Measurements from ENCODE around the gene IQCH. TPM values are rescaled to one million over a fixed set of nuclear protein-coding genes. Genes with fewer than 3 reads are reported as not detected.

The IQCH gene
- polyA plus RNA-seq, 3 donors = 0.35 to 0.90 (median 0.45) TPM

GRCh38 chr15:67524235-67524634 lies 269.6 kb downstream of the IQCH start:
- no peak overlapping the region for H3K27ac ChIP-seq (ENCODE audit: low read depth, low read length)

DNA sequence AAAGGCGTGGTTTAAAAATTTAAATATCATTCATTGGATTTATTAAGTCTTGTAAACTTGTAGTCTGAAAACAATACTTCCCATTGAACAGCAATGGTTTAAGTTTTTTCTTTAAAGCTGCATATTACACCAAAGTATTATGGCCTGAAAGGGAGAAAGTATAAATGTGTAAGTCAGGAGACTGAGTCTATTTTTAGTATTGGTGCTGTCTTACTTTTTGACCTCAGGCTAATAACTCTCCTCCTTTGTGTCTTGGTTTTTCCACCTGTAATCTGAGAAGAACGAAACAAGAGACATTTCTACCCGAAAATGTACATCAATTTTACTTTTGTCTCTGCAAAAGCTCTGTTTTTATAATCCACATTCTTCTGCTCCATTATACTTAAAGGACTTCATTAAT lies 273.9 kb downstream of the IQCH start:
- no peak overlapping the region for H3K27ac ChIP-seq (ENCODE audit: low read depth, low read length)
- 95 to 99% (median 98%) methylated on average over 3 of the region's 3 CpGs for WGBS, 3 donors

GRCh38 chr15:67531379-67531914 lies 276.9 kb downstream of the IQCH start:
- H3K27ac ChIP-seq (ENCODE audit: low read depth, low read length) = no peak overlapping the region
- WGBS, 3 donors = 56 to 88% (median 60%) methylated on average over 3 of the region's 3 CpGs

DNA sequence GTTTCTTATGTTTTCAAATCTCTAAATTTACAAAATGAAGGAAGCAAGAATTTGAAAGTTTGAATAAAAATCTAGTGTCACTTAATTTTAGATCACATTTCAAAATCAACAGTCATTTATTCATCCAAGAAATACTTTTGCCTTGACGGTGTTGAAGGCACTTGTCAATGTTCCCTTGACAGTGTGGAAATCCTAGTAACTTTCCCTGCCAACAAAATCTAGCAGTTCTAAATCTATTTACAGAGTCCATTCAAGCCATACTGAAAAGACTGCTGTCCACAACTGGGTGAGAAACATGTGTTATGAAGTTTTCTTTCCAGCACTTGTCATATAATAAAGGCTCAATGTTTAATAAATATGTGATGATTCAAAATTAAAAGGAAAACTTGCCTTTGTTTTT lies 279.3 kb downstream of the IQCH start:
- no peak overlapping the region for H3K27ac ChIP-seq (ENCODE audit: low read depth, low read length)
- WGBS, 3 donors = 64 to 91% (median 83%) methylated on average over 1 of the region's 1 CpG

GRCh38 chr15:67534360-67534759 lies 279.8 kb downstream of the IQCH start:
- H3K27ac ChIP-seq (ENCODE audit: low read depth, low read length) = no peak overlapping the region
- WGBS, 3 donors = 92 to 100% (median 93%) methylated on average over 1 of the region's 1 CpG

- WGBS, 3 donors = 100% methylated on average over 1 of the region's 1 CpG
- no peak overlapping the region for H3K27ac ChIP-seq (ENCODE audit: low read depth, low read length)
These were observed 283.2 kb downstream of the IQCH start for GRCh38 chr15:67537771-67538170.

- peak within 1 kb of the TSS; percentile 86 for H3K27ac ChIP-seq (ENCODE audit: low read depth, low read length)
- 0 to 1% (median 0%) methylated on average over 74 to 91 of the region's 91 CpGs for WGBS, 3 donors
These were observed 288.1 kb downstream of the IQCH start, which contains the start of gene MAP2K5 for GRCh38 chr15:67542420-67543347. TSS of gene MAP2K5 (plus strand) at chr15:67542703. CDS start at chr15:67543336, 633 bp downstream.

GRCh38 chr15:67543348-67543718 lies 288.7 kb downstream of the IQCH start:
- 23 to 39% (median 28%) methylated on average over 7 of the region's 7 CpGs for WGBS, 3 donors
- no peak overlapping the region for H3K27ac ChIP-seq (ENCODE audit: low read depth, low read length)

GRCh38 chr15:67544475-67544874 lies 289.9 kb downstream of the IQCH start:
- WGBS, 3 donors = 79 to 97% (median 96%) methylated on average over 3 of the region's 3 CpGs

GRCh38 chr15:67545864-67546263 lies 291.3 kb downstream of the IQCH start:
- WGBS, 3 donors = 70 to 90% (median 72%) methylated on average over 3 of the region's 3 CpGs
- no peak overlapping the region for H3K27ac ChIP-seq (ENCODE audit: low read depth, low read length)

More at GRCh38 chr15:67544475-67544874, 289.9 kb downstream of the IQCH start:
- H3K27ac ChIP-seq (ENCODE audit: low read depth, low read length) = no peak overlapping the region

GRCh38 chr15:67547064-67547463 lies 292.5 kb downstream of the IQCH start:
- WGBS, 3 donors = 79 to 92% (median 90%) methylated on average over 2 of the region's 2 CpGs

GRCh38 chr15:67547836-67548235 lies 293.2 kb downstream of the IQCH start:
- H3K27ac ChIP-seq (ENCODE audit: low read depth, low read length) = no peak overlapping the region
- WGBS, 3 donors = 66 to 84% (median 81%) methylated on average over 3 of the region's 3 CpGs

More at GRCh38 chr15:67547064-67547463, 292.5 kb downstream of the IQCH start:
- H3K27ac ChIP-seq (ENCODE audit: low read depth, low read length) = no peak overlapping the region

- WGBS, 3 donors = 54 to 79% (median 68%) methylated on average over 2 of the region's 2 CpGs
These were observed 293.8 kb downstream of the IQCH start for GRCh38 chr15:67548236-67548852.

DNA sequence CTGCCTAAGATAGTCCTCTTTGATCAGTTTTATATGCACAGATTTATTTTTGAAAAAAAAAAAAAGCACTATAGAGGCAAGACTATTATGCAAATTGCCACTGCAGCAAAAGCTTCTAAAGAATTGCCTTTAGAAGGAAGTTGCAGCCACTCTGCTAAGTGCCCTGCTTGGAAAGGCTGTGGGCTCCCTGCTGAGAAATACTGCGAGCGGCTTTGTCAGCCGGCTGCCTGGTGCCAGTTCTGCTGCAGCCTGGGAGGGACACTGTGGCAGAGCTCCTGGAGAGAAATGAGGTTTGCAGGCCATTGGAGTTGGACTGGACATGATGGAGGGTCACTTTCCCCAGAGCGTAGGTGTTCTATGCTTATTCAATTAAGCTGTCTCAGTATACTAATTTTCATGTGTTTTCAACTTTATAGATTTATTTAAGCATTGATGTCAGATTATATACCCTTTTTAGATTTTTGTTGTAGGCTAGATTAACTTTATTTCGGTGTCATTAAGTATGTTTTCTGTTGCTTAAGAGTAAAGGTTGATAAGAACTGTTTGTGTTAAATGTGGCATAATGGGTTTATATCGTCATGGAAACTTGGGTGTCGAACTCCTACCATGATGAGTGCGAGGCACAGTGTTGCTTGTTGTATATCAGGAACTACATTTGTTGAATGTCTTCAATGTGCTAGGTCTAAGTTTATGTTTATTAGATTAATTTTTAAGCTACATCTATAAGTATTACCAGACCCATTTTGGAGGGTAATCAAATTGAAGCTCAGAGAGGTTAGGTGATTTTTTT lies 294.5 kb downstream of the IQCH start:
- H3K27ac ChIP-seq (ENCODE audit: low read depth, low read length) = no peak overlapping the region
- WGBS, 3 donors = 75 to 80% (median 80%) methylated on average over 8 of the region's 8 CpGs

More at GRCh38 chr15:67548236-67548852, 293.8 kb downstream of the IQCH start:
- no peak overlapping the region for H3K27ac ChIP-seq (ENCODE audit: low read depth, low read length)

DNA sequence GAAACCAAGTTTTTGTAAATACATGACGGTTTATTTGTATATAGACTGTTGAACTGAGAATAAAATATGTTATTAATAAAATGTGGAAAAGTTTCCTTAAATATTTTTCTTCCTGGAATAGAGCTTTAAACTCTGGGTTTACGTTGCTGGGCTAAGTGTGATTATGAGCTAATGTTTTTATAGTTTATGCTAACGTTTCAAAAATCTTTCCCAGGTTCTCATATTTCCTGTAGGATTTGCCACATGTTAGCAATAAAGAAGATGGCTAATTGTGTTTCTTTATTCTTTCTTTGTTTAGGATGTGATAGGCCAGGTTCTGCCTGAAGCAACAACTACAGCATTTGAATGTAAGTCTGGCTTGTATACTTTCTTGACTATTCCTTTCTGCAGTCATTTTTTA lies 295.1 kb downstream of the IQCH start:
- 60 to 71% (median 67%) methylated on average over 3 of the region's 3 CpGs for WGBS, 3 donors
- no peak overlapping the region for H3K27ac ChIP-seq (ENCODE audit: low read depth, low read length)

DNA sequence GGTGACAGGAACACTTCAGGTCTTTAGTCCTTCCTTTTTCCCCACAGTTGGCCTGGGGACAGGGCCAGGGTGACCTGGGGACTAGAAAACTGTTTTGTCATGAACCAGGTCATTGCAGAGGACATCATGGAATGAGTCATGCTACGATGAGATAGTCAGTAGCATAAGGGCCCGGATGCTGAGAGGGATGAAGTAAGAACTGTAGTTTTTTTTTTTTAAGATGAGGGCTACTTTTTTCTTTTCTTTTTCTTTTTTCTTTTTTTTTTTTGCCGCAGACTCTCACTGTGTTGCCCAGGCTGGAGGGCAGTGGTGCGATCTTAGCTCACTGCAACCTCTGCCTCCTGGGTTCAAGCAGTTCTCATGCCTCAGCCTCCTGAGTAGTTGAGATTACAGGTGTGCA lies 295.9 kb downstream of the IQCH start:
- no peak overlapping the region for H3K27ac ChIP-seq (ENCODE audit: low read depth, low read length)
- WGBS, 3 donors = 78 to 88% (median 79%) methylated on average over 4 of the region's 4 CpGs

- H3K27ac ChIP-seq (ENCODE audit: low read depth, low read length) = no peak overlapping the region
- 89 to 100% (median 100%) methylated on average over 1 of the region's 1 CpG for WGBS, 3 donors
These were observed 296.7 kb downstream of the IQCH start for GRCh38 chr15:67551207-67551743.

Data from adipose tissue (tissue), 3 donors.